Stimulated activated CD4-positive, alpha-beta T cell treated with anti-CD3 and anti-CD28 coated beads, Interleukin-15, amount 100 ng/mL, for 48 hours (primary cell): Measurements from ENCODE around the gene SFR1.
"Not testable (repeated sequence)": the region's sequence is repeated elsewhere in the genome, so short reads cannot be mapped to it uniquely, and the experiment has no call there.

Experiments
- DNase-seq, 2 donors: peaks; one replicate each; pipeline ENCODE4 v3.0.0-alpha.2; 2020; ENCODE audit warnings: low read depth in 2 of 2

SFR1 gene

GRCh38 chr10:104174136-104174535 lies 52.2 kb downstream of the SFR1 start:
- DNase-seq, result not testable (repeated sequence)
